ENCODE measurements around the gene TMEM42. TPM values are rescaled to one million over a fixed set of nuclear protein-coding genes. Genes with fewer than 3 reads are reported as not detected.

Gene TMEM42
- total RNA-seq, 1 donor from 2014 or later = 18.9 TPM

GRCh38 chr3:44902628-44903027 lies 40.9 kb downstream of the TMEM42 start:
- TF ChIP-seq CTCF (IDR thresholded peaks at IDR 0.05) = no peak
- Mint-ChIP-seq H3K27me3 (ENCODE audit: unreplicated experiment) (no peaks in the 10 kb centered on the region), H3K36me3 (ENCODE audit: unreplicated experiment) (no peaks in the 10 kb centered on the region), H3K4me3 (ENCODE audit: unreplicated experiment) (no peak overlapping the region), H3K27ac (ENCODE audit: unreplicated experiment) (no peak overlapping the region), H3K4me1 (ENCODE audit: unreplicated experiment) (peaks cover 14% of the 10 kb centered on the region), H3K9me3 (ENCODE audit: unreplicated experiment) (no peaks in the 10 kb centered on the region)
- DNase-seq (ENCODE audit: extremely low spot score, unreplicated experiment) = no peak

DNA sequence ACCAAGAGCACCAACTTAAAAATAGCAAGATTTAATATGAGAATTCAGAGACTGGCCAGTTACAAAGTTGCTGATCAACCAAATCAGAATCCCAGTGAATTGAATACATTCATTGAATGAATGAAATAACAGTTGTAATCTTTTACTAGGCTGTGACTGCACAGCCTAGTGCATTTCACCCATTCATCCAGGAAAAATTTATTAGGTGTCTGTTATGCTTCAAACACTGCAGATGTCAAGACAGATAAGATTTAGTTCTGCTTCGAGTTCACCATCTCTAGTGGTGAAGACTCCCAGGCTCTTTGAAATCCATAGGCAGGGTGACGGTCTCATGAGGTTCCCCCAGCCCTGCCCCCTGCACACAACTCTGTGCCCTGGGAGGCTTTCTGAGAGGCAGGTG lies 41.6 kb downstream of the TMEM42 start:
- no peaks in the 10 kb centered on the region for H3K9me3 Mint-ChIP-seq (ENCODE audit: unreplicated experiment)
- no peak for DNase-seq (ENCODE audit: extremely low spot score, unreplicated experiment)
- no peak overlapping the region for H3K27ac Mint-ChIP-seq (ENCODE audit: unreplicated experiment)
- no peak for TF ChIP-seq CTCF (IDR thresholded peaks at IDR 0.05)
- no peak overlapping the region for H3K4me3 Mint-ChIP-seq (ENCODE audit: unreplicated experiment)
- no peaks in the 10 kb centered on the region for H3K27me3 Mint-ChIP-seq (ENCODE audit: unreplicated experiment)
- H3K36me3 Mint-ChIP-seq (ENCODE audit: unreplicated experiment) = peaks cover 2% of the 10 kb centered on the region
- H3K4me1 Mint-ChIP-seq (ENCODE audit: unreplicated experiment) = peaks cover 14% of the 10 kb centered on the region

GRCh38 chr3:44903751-44904150 lies 42.0 kb downstream of the TMEM42 start:
- H3K4me3 Mint-ChIP-seq (ENCODE audit: unreplicated experiment) = no peak overlapping the region
- DNase-seq (ENCODE audit: extremely low spot score, unreplicated experiment) = no peak
- H3K27ac Mint-ChIP-seq (ENCODE audit: unreplicated experiment) = no peak overlapping the region
- H3K36me3 Mint-ChIP-seq (ENCODE audit: unreplicated experiment) = peaks cover 2% of the 10 kb centered on the region
- peaks cover 14% of the 10 kb centered on the region for H3K4me1 Mint-ChIP-seq (ENCODE audit: unreplicated experiment)
- H3K27me3 Mint-ChIP-seq (ENCODE audit: unreplicated experiment) = no peaks in the 10 kb centered on the region
- no peak for TF ChIP-seq CTCF (IDR thresholded peaks at IDR 0.05)
- H3K9me3 Mint-ChIP-seq (ENCODE audit: unreplicated experiment) = no peaks in the 10 kb centered on the region

GRCh38 chr3:44905446-44906157 lies 43.9 kb downstream of the TMEM42 start:
- no peak overlapping the region for H3K4me3 Mint-ChIP-seq (ENCODE audit: unreplicated experiment)
- H3K4me1 Mint-ChIP-seq (ENCODE audit: unreplicated experiment) = peaks cover 14% of the 10 kb centered on the region
- no peak overlapping the region for H3K27ac Mint-ChIP-seq (ENCODE audit: unreplicated experiment)
- H3K36me3 Mint-ChIP-seq (ENCODE audit: unreplicated experiment) = peaks cover 2% of the 10 kb centered on the region
- peaks cover under 1% of the 10 kb centered on the region for H3K9me3 Mint-ChIP-seq (ENCODE audit: unreplicated experiment)
- no peak for TF ChIP-seq CTCF (IDR thresholded peaks at IDR 0.05)
- no peaks in the 10 kb centered on the region for H3K27me3 Mint-ChIP-seq (ENCODE audit: unreplicated experiment)
- no peak for DNase-seq (ENCODE audit: extremely low spot score, unreplicated experiment)

- no peak for DNase-seq (ENCODE audit: extremely low spot score, unreplicated experiment)
- Mint-ChIP-seq H3K4me1 (ENCODE audit: unreplicated experiment) (peaks cover 14% of the 10 kb centered on the region), H3K9me3 (ENCODE audit: unreplicated experiment) (peaks cover 11% of the 10 kb centered on the region), H3K36me3 (ENCODE audit: unreplicated experiment) (peaks cover 2% of the 10 kb centered on the region), H3K27ac (ENCODE audit: unreplicated experiment) (no peak overlapping the region), H3K4me3 (ENCODE audit: unreplicated experiment) (no peak overlapping the region), H3K27me3 (ENCODE audit: unreplicated experiment) (no peaks in the 10 kb centered on the region)
- TF ChIP-seq CTCF (IDR thresholded peaks at IDR 0.05) = no peak
These were observed 45.3 kb downstream of the TMEM42 start for GRCh38 chr3:44906997-44907396.
